DMS 273 treated with DMSO at 0.1 percent for 48 hours (cell line): ENCODE measurements around the gene RHOT1.

Experiments used
- DNase-seq: peaks from one replicate; lab custom pipeline; 2025; lab: John Stamatoyannopoulos, UW

The RHOT1 gene

DNA sequence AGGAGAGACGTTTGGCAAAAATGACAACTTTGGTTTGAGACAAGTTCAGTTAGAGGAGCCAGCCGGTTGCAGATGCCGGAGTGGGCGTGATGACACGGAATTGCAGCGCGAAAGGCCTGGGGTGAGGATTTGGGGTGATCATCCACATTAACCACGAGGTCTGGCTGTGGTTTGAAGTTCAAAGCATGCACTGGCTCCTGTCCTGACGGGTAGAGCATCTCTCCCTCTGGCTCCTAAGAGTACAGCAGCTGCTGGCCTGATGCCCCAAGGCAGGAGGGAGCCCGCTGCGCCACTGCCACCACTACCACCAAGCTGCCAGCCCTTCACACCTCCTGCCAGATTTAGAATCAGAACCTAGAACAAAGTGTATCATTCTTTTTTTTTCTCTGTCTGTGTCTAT, 127.1 kb downstream of the RHOT1 start:
- DNase-seq = no peak

DNA sequence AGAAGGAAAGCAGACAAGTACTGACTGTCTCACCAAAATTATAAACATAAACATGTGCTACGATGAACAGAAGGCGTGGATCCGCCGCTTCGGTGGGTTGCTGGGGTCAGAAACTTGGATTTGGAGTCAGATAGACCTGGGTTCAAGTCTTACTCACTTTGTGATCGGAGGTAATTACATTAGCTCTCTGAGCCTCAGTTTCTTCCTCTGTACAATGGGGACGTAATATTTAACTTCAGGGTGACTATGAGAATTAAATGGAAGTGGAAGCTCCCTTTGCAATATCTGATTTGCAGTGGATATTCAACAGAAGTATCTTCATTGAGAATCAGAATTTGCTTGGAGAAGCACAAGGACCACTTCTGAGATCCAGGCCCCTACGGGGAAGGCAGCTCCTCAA, 129.5 kb downstream of the RHOT1 start:
- no peak for DNase-seq

DNA sequence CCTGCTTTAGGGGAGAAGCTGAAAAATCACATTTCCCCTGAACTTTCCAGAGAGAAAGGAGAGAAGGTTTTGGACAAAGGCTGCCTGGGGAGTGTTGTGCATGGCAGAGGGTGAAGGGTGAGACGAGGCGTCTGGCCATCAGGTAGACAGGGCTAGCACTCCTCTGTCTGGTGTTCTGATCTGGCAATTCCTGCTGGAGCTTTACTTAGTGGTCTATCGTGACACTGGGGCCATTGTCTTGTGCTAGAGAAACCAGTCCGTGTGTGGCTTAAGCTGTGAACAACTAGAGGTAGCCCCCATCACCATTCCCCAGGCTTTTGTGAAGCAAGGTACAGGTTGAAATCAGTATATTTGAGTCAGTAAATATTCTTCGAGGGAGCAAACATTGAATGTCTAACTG, 131.8 kb downstream of the RHOT1 start:
- DNase-seq = no peak

DNA sequence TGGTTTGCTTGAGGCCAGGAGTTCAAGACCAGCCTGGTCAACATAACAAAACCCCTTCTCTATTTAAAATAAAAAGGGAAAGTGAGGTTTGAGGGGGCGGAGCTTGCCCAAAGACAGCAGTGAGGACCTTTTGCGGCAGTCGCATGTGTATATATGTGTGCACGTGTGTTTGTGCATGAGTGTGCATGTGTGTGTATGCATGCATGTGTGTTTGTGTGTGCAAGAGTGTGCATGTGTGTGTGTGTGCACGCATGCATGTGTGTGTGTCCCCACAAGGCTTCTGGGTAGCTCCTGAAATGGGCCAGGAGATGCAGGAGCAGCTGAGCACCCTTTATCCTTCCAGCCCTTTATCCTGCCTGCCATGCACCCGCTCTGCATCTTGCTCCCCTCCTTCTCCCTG, 132.3 kb downstream of the RHOT1 start:
- DNase-seq = no peak
